NCI-H2107 (cell line): Measurements from ENCODE around the gene SLC25A38.
"Not testable (repeated sequence)": the region's sequence is repeated elsewhere in the genome, so short reads cannot be mapped to it uniquely, and the experiment has no call there.

ENCODE experiments used
- DNase-seq: peaks from one replicate; lab custom pipeline; 2025; lab: John Stamatoyannopoulos, UW

The SLC25A38 gene, protein sequence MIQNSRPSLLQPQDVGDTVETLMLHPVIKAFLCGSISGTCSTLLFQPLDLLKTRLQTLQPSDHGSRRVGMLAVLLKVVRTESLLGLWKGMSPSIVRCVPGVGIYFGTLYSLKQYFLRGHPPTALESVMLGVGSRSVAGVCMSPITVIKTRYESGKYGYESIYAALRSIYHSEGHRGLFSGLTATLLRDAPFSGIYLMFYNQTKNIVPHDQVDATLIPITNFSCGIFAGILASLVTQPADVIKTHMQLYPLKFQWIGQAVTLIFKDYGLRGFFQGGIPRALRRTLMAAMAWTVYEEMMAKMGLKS

DNA sequence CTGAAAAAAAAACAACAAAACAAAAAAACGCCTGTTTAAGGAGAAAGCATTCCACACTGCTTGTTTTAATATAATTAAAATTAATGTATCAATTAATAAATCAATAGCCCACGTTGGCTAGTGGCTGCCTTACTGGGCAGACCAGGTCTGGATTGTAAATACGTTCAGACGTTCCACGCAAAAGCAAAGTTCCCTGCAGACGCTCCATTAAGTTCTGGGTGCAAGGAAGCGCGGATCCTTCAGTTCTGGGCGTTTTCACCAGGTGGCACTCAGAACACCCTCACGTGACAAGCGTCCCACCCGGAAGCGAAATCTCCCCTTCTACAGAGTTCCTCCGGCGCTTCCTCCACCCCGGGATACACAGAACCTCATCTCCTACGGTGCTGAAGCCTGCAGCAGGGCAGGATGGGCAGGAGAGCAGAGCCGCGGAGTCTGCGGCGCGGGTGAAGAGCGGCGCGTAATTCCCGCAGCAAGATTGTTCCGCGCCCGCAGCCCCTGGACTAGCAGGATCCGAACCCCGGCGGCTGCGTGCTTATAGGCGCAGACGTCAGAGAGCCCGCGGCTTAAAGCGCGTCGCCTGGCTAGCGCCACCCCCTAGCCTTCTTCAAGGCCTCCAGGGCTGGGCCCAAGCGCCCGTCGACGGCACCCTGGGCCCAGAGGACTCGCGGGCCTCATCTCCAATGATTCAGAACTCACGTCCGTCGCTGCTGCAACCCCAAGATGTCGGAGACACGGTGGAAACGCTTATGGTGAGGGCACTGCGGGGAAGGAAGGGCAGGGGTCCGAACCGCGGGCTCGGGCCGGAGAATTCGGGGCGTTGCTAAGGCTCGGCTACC lies at the start of gene SLC25A38:
SLC25A38 (plus strand) TSS at position 326 of the 836 bp plus-strand sequence; CDS start at position 681, 355 bp downstream.
- no peak for DNase-seq

DNA sequence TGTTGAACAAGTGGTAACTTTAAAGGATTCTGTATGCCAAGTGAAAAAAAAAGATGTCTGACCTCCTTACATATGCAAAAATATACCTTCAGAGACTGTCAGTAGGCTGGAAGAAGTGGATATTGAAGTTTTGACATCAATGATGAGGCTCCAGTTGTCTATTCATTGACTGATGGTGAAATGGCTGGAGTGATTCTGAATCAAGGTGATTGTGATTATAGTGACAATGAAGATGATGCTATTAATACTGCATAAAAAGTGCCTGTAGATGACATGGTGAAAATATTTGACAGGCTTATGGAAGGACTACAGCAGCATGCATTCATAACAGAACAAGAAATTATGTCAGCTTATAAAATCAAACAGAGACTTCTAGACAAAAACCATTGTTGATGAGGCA lies 49.6 kb upstream of the SLC25A38 start:
- no peak for DNase-seq

DNA sequence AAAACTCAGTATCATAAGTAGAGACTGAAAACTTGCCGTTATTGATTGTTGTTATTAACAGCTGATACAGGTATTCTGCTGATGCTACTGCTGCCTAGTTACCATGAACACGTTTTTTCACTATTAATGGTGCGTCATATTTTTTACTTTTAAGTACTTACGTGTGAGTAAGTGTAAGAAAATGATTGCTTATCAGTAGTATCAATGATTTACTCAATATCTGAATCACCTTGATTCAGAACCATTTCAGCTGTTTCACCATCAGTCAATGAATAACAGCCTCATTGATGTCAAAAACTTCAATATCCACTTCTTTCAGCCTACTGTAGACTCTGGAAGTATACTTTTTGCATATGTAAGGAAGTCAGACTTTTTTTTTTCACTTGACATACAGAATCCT lies 49.0 kb upstream of the SLC25A38 start:
- no peak for DNase-seq

DNA sequence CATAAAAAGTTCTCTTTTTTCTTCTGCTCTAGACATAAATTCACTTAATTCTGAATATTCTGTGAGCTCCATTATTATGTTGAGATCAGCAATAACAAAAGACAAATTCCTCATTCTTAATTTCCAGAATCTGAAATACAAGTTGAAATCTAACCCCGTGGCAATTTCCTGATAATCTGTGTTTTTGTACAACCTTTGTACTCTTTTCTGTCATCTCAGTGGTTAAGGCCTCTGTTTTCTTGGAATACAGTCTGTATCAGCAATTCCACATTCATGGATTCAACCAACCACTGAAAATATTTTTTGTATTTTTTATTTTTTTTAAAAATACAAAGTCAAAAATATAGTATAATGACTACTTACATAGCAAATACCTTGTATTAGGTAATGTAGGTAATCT lies 45.0 kb upstream of the SLC25A38 start:
- DNase-seq = no peak

DNA sequence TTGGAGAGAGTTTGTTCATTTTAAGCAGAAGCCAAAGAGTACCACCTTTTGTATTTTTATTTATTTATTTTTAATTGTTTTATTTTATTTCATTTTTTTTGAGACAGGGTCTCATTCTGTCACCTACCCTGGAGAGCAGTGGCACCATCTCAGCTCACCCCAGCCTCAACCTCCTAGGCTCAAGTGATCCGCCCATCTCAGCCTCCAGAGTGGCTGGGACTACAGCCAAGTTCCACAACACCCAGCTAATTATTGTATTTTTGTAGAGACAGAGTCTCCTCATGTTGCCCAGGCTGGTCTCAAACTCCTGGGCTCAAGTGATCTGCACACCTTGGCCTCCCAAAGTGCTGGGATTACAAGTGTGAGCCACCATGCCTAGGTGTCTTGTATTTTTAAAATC lies 44.1 kb upstream of the SLC25A38 start:
- DNase-seq = no peak

DNA sequence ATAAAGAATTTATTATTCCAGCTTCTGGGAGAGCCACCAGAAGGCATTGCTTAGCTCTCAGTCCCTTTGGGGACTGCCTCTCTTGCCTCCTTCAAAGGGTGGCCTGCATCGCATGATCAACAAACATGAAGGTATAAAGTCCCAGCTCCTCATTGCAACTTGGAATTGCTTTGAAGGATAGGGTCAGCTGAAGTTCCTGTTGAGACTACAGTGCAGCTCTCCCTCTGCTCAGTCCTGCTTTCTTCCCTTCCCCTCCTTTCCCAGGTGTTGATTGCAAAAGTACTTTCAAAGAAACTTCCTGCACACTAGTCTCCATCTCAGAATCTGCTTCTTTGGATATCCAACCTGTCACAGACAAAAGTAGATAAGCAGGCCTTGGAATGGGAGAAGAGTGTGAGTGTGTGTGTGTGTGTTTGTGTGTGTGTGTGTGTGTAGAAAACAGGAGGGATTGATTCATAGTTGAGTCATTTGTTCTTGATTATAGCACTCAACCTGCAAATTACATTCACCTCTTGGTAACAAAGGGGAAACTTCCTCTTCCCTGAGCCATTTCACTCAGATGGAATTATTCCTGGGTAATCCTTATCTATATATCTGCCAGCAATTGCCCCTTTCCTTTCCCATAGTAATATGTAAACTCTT lies 40.0 kb upstream of the SLC25A38 start:
- no peak for DNase-seq

DNA sequence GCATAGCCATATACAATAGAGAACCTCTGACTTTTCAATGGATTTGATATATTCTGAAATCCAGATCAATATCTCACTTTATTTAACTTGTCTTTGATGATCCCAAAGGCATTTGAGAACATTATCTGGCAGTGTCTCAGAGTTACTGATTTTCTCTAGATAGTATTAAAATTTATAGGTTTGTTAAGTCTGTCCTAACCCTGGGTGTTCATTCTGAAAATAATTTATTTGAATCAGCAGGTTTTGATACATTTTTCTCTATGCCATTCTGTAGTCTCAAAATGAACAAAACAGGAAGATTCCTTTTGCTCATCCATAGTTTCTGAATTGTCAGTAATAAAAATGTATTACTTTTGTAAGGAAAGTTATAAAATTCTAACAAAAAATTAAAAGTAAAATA lies 39.4 kb upstream of the SLC25A38 start:
- DNase-seq = no peak

DNA sequence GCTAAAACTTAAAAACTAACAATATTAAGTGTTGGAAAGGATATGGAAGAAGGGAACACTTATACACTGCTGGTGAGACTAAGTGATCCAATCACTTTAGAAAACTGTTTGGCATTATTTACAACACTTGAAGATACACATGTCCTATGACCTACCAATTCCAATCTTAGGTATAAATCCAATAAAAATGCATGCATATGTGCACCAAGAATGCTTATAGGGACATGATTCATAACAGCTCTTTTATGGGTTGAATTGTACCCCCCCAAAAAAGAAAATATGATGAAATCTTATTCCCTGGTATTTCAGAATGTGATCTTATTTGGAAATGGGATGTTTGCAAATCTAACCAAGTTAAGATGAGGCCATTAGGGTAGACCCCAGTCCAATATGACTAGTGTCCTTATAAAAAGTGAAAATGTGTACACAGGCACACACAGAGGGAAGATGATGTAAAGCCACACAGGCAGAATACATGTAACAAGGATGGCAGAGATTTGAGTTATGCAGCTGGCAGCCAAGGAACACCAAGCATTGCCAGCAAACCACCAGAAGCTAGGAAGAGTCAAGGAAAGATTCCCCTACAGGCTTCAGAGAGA lies 38.3 kb upstream of the SLC25A38 start:
- no peak for DNase-seq

DNA sequence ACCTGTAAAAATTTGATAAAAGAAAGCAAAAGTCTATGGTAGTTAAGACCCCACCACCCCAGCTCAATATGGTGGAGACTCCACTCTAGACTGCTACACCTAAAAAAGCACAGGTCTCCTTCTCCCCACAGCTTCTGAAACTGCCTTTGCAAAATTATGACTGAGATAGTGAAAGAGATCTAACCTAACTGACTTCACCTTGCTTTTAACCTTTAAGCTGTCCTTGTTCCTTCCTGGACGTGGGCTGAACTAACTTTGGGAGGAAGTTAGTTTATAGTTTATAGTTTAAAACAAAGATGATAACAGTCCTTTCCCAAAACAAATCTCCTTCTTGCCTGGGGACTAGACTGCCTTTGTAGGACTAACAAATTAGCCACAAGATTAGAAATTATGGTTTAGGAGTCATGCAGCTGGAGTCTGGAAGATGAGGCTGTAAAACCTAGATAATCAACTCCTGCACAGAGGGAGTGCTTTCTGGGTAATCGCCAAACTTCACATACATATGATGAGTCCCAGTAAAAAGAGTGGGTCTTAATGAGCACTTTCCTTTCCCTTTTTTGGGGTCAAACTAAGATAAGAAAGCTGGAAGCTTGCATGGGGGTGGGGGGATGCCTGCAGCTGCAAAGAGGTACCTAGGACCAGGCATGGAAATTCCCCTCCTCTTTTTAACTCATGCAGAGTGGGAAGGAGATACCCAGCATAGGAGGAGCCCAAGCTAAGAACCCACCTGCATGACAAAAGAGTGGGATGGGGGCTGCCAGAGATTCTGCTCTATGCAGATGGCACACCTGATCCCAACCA lies 36.2 kb upstream of the SLC25A38 start:
- DNase-seq = no peak

DNA sequence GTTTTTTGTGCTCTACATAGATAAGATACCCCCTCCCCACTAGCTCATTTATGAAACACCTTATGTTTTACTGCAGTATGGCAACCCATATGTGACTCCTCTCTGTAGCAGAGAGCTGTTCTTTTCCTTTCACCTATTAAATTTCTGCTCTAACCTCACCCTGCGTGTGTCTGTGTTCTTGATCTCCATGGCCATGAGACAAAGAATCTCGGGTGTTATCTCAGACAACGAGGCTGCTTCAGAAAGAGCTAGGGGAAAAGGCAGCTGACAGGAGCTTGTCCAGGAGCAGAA lies 35.6 kb upstream of the SLC25A38 start:
- DNase-seq = no peak

DNA sequence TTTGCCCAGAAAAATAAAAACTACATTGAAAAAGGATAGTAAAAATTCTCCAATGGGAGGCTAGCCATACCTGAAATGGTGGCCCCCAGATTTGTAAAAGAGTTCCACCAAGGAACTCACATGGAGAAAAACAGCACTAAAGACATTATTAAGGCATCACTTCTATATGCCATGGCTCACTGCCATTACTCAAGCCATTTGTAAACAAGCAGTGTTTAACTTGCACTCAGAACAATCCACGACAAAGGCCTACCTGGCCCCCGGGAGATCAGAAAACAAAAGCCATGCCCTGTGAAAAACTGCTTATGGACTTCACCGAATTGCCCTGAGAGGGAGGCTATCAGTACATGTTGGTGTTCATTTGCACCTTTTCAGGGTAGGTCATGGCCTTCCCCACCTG lies 34.1 kb upstream of the SLC25A38 start:
- no peak for DNase-seq

DNA sequence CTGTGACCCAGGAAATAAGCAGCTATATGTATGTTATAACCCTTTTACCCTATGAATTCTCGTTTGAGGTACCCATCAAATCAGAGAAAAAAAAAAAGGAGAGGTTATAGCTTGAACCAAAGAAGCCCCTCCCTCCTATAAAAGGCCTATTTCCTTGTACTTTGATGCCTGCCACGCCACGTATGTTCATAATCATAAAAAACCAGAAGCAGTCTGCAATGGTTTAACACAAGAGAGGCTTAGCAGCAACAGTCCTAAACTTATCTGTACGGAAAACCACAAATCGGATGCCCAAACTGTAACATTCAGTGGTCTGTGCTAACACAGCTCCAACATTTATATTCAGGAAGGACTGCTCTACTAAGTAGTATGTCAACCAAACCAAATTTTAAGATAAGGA lies 32.5 kb upstream of the SLC25A38 start:
- no peak for DNase-seq

DNA sequence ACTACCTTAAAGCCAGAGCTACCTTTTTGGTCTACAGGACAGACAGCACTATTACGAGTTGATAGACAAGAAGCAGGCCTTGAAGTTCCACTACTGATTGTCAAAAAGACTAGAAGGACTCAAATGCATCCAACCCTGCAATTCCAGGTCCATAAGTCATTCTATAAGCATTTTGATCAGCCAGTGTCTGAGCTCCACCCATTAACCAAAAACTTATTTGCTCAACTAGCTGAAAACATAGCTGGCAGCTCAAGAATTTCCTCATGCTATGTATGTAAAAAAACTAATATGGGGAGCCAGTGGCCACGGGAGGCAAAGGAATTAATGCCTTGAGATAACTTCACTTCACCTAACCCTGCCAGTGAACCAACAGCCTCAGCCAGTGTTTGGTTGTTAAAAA lies 32.0 kb upstream of the SLC25A38 start:
- not testable (repeated sequence) for DNase-seq

DNA sequence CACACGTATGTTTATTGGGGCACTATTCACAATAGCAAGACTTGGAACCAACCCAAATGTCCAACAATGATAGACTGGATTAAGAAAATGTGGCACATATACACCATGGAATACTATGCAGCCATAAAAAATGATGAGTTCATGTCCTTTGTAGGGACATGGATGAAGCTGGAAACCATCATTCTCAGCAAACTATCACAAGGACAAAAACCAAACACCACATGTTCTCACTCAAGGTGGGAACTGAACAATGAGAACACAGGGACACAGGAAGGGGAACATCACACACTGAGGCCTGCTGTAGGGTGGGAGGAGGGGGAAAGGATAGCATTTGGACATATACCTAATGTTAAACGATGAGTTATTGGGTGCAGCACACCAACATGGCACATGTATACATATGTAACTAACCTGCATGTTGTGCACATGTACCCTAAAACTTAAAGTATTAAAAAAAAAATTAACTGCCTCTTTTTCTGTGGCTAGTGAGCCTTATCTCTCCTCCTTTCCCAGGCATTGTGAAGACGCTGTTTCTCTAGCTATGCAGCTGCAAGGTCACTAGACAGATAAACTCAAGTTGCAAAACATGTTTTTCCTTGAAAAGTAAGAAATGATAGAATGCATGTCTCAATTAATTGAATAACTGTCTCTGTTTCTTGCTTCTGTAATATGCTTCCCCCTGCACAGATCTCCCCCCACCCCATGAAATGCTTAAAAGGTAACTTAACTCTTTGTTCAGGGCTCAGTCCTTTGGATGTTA lies 29.8 kb upstream of the SLC25A38 start:
- DNase-seq = not testable (repeated sequence)

DNA sequence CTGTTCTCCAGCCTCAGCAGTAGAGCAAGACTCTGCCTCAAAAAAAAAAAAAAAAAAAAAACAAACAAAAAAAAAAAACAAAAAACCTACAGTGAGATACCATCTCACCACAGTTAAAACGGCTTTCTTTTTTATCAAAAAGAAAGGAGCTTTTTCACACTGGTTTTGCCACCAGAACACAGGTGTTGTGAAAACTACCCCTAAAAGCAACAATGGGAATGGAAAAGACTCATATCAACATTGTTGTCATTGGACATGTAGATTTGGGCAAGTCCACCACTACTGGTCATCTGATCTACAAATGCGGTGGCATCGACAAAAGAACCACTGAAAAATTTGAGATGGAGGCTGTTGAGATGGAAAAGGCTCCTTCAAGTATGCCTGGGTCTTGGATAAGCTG lies 24.8 kb upstream of the SLC25A38 start:
- DNase-seq = no peak

DNA sequence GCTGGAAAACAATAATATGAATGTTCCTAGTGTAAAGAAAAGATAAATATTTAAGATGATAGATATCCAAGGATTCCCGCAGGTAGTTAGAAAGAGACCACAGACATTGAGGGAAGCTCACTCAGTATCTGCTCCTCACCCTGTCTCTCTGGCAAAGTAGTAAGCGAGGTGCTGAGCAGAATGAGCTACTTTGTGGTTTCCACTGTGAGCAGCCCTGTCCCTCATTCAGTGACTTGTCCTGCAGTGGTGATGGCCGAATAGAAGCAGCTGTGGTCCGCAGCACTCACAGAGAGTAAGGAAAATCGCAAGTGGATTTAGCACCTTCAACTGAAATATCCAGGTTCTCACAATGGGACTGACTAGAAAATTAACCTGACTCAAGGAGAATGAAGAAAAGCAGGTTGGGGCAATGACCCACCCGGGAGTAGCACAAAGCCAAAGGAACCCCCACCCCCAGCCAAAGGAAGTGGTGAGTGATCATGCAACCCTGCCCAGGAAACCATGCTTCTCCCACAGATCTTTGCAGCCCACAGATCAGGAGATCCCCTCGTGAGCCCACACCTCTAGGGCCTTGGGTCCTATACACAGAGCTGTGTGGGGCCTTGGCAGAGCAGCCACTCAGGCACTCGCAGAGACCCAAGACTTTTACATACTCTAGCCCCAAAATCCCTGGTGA lies 21.8 kb upstream of the SLC25A38 start:
- no peak for DNase-seq

DNA sequence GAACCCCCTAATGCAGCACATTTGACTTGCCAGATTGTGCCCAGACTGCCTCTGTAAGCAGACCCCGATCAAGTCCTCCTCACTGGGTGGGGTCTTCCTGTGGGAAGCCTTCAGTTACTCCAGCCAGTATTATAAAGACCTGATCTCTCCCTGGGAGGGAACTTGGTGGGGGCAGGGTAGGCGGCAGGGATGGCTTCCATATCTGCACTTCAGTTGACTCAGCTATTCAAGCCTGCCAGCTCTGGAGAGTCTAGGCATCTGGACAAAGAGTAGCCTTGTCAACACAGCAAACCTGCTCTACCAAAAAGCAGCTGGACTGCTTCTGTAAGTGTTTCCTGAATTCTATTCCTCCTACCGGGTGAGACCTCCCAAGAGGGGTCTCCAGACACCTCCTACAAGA lies 21.0 kb upstream of the SLC25A38 start:
- no peak for DNase-seq

DNA sequence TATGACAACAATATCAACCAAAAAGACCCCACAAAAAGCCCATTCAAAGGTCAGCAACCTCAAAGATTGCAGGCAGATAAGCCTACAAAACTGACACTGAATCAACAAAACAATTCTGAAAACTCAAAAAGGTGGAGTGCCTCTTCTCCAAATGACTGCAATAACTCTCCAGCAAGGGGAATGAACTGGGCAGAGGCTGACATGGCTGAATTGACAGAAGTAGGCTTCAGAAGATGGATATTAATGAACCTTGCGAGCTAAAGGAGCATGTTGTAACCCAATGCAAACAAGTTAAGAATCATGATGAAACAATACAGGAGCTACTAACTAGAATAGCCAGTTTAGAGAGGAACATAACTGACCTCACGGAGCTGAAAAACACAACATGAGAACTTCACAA lies 20.4 kb upstream of the SLC25A38 start:
- DNase-seq = no peak

DNA sequence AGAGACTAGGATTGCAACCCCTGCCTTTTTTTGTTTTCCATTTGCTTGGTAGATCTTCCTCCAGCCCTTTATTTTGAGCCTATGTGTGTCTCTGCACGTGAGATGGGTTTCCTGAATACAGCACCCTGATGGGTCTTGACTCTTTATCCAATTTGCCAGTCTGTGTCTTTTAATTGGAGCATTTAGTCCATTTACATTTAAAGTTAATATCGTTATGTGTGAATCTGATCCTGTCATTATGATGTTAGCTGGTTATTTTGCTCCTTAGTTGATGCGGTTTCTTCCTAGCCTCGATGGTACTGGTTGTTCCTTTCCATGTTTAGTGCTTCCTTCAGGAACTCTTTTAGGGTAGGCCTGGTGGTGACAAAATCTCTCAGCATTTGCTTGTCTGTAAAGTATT lies 12.7 kb upstream of the SLC25A38 start:
- not testable (repeated sequence) for DNase-seq

DNA sequence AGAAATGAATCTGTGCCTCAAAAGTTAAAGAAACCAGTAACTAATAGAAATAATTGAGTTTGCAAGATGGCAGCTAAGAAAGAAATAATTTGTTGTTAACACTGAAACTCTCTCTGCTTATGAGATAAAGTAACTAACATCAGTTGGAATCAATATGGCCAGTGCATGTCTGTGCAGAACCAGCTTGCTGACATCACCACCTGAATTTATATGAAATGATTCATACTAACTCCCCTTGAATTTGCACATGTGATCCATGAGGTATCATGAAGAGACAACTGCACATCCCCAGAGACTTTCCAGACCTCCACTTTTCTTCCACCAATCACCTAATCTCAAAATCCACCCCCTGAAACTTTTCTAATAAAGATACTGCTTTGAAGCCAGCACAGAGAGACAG lies 10.3 kb upstream of the SLC25A38 start:
- no peak for DNase-seq
